ENCODE measurements around the gene ALX1. TPM values are rescaled to one million over a fixed set of nuclear protein-coding genes. Genes with fewer than 3 reads are reported as not detected.

The ALX1 gene
- total and polyA plus RNA-seq, 4 donors: not detected

DNA sequence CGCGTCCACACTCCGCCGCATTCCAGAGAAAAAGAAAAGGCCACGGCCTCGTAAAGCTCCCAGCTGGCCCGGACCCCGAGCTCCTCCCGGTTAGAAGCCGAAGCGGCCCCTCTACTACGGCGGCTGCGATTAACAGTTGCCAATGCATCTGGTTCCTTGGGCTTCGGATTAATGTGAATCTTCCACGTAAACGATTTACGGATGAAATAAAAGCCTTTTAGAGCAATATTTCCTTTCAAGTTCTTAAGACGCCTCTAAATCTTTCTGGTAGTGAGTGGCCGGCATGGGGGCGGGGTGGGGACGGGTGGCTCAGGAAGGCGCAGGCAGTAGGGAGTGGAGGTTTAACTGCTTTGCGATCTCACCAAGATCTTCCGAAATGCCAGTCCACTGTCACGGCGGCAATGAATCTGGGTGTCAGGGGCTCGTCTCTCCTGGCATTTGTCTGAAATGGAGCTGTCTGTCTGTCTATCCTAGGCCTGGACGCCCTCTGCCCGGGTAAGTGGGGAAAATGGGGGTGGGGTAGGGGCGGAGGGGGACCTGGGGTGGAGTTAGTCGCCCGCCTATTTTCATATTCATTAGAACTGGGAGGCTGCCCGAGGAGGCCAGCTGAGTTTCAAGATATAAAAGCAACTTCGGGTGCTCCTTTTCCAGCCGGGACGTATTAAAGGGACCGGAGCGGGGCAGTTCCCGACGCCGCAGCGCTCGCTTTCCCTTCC, 413 bp upstream of the ALX1 start (continued):
- TF ChIP-seq, protein P1, sequence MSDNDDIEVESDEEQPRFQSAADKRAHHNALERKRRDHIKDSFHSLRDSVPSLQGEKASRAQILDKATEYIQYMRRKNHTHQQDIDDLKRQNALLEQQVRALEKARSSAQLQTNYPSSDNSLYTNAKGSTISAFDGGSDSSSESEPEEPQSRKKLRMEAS (IDR thresholded peaks at IDR 0.05): no peak

DNA sequence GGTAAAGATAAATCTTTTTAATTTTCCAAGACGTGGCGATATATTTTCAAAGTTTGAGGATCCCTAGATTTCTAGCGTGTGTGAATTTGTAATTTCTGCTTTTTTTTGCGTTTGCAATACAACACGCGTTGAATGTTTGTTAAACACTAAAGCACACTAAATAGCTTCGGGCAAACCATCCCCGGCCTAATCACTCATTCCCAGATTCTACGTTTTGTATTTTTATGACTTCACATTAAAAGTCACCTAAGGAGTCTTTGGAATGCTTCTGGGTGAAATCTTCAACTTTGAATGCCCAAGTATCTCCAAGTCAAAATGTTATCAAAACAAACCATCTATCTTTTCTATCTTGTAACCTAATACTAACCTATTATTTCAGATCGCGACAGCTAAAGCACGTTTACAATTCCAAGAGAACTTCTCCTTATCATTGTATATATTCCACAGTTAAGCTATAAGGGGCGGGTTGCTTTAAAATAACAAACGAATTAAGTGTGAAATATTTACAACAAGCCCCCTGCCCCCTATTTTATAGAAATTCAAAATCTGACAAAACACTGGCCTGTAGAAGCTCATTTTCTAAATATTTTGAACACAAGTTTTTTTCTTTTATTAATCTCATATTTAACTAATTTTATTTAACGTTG, 1.1 kb downstream of the ALX1 start:
- Histone ChIP-seq H3K4me3 (ENCODE audit: low read depth in 1 of 3, low read length in 3 of 3) (peak overlapping the region in 1 of 3 donors; percentile 41), H3K9me3 (ENCODE audit: control insufficient read depth in 4 of 4, low read length in 3 of 4) (peaks cover 0 to 4% (median 0%) of the 10 kb centered on the region in 4 donors), H3K9ac (ENCODE audit: low read depth in 1 of 2, low read length in 2 of 2) (no peak overlapping the region), H3K36me3 (ENCODE audit: control insufficient read depth in 4 of 4, insufficient read depth in 3 of 4, low read depth in 1 of 4, low read length in 3 of 4) (no peaks in the 10 kb centered on the region), H3K4me1 (ENCODE audit: control insufficient read depth in 4 of 4, insufficient read depth in 4 of 4, low read length in 3 of 4) (peaks cover 5 to 25% (median 12%) of the 10 kb centered on the region in 4 donors), H3K27me3 (ENCODE audit: control insufficient read depth in 4 of 4, insufficient read depth in 4 of 4, low read length in 3 of 4) (peaks cover 5 to 25% (median 19%) of the 10 kb centered on the region in 4 donors), H3K27ac (ENCODE audit: low read depth in 1 of 2, low read length in 2 of 2) (no peak overlapping the region)
- 5% methylated on average over 15 of the region's 15 CpGs for WGBS
- TF ChIP-seq, protein P2, sequence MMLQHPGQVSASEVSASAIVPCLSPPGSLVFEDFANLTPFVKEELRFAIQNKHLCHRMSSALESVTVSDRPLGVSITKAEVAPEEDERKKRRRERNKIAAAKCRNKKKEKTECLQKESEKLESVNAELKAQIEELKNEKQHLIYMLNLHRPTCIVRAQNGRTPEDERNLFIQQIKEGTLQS (IDR thresholded peaks at IDR 0.05): no peak
- TF ChIP-seq, protein P3, sequence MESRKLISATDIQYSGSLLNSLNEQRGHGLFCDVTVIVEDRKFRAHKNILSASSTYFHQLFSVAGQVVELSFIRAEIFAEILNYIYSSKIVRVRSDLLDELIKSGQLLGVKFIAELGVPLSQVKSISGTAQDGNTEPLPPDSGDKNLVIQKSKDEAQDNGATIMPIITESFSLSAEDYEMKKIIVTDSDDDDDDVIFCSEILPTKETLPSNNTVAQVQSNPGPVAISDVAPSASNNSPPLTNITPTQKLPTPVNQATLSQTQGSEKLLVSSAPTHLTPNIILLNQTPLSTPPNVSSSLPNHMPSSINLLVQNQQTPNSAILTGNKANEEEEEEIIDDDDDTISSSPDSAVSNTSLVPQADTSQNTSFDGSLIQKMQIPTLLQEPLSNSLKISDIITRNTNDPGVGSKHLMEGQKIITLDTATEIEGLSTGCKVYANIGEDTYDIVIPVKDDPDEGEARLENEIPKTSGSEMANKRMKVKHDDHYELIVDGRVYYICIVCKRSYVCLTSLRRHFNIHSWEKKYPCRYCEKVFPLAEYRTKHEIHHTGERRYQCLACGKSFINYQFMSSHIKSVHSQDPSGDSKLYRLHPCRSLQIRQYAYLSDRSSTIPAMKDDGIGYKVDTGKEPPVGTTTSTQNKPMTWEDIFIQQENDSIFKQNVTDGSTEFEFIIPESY (IDR thresholded peaks at IDR 0.05): no peak
- no peak for DNase-seq (ENCODE audit: low spot score)

DNA sequence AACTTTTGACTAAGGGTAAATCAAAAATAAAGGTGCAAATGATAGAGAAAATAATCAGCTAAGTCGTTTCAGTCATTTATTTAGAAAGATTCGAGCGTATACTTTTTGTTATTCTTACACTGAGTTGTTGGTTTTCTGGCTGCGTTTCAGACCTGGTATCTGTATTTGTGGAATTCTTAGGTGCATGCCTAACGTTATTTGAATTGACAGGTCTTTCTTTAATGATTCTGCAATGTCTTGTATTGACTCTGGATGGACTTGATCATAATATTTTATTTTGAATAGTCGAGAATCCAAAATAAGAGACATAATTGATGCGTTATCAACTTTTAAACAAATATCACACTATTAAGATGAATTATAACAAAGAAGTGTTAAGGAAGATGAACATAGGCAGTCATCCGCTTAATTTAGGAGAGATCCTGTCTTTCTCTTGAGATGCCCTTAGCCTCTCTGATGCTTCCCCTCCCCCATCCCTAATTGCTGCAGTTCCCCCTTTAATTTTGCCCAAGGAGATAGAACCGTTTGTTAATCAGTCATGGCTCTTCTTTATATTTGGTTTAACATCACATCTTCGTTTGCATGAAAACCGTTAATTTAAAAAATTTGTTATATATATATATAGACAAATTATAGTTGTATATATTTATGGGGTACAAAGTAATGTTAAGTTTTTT, 1.8 kb downstream of the ALX1 start:
- H3K27ac ChIP-seq (ENCODE audit: low read depth in 1 of 2, low read length in 2 of 2): no peak overlapping the region
- H3K27me3 ChIP-seq (ENCODE audit: control insufficient read depth in 4 of 4, insufficient read depth in 4 of 4, low read length in 3 of 4): peaks cover 5 to 24% (median 17%) of the 10 kb centered on the region in 4 donors
- no peak for DNase-seq (ENCODE audit: low spot score)
- no peak overlapping the region for H3K9ac ChIP-seq (ENCODE audit: low read depth in 1 of 2, low read length in 2 of 2)
- H3K36me3 ChIP-seq (ENCODE audit: control insufficient read depth in 4 of 4, insufficient read depth in 3 of 4, low read depth in 1 of 4, low read length in 3 of 4): no peaks in the 10 kb centered on the region
- H3K4me3 ChIP-seq (ENCODE audit: low read depth in 1 of 3, low read length in 3 of 3): no peak overlapping the region
- peaks cover 5 to 25% (median 12%) of the 10 kb centered on the region in 4 donors for H3K4me1 ChIP-seq (ENCODE audit: control insufficient read depth in 4 of 4, insufficient read depth in 4 of 4, low read length in 3 of 4)
- no peak for TF ChIP-seq YY1 (IDR thresholded peaks at IDR 0.05)
- no peak for TF ChIP-seq HNF4G (IDR thresholded peaks at IDR 0.05)
- TF ChIP-seq JUND (IDR thresholded peaks at IDR 0.05): no peak
- TF ChIP-seq, protein P2 (IDR thresholded peaks at IDR 0.05): no peak
- TF ChIP-seq, protein P1 (IDR thresholded peaks at IDR 0.05): no peak
- H3K9me3 ChIP-seq (ENCODE audit: control insufficient read depth in 4 of 4, low read length in 3 of 4): peaks cover 0 to 4% (median 0%) of the 10 kb centered on the region in 4 donors
- WGBS: 11% methylated on average over 11 of the region's 11 CpGs

DNA sequence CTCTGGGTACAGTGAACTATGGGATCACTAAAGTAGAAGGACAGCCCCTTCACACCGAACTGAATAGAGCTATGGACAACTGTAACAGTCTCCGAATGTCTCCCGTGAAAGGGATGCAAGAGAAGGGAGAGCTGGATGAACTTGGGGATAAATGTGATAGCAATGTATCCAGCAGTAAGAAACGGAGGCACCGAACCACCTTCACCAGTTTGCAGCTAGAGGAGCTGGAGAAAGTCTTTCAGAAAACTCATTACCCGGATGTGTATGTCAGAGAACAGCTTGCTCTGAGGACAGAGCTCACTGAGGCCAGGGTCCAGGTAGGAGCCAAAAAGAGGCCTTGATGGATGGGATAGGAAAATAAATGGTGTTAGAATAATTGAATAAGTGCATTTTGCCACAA, 3.5 kb downstream of the ALX1 start:
- Histone ChIP-seq H3K27ac (ENCODE audit: low read depth in 1 of 2, low read length in 2 of 2) (no peak overlapping the region), H3K4me1 (ENCODE audit: control insufficient read depth in 4 of 4, insufficient read depth in 4 of 4, low read length in 3 of 4) (peaks cover 5 to 24% (median 12%) of the 10 kb centered on the region in 4 donors), H3K36me3 (ENCODE audit: control insufficient read depth in 4 of 4, insufficient read depth in 3 of 4, low read depth in 1 of 4, low read length in 3 of 4) (no peaks in the 10 kb centered on the region), H3K27me3 (ENCODE audit: control insufficient read depth in 4 of 4, insufficient read depth in 4 of 4, low read length in 3 of 4) (peaks cover 0 to 20% (median 10%) of the 10 kb centered on the region in 4 donors), H3K4me3 (ENCODE audit: low read depth in 1 of 3, low read length in 3 of 3) (no peak overlapping the region), H3K9ac (ENCODE audit: low read depth in 1 of 2, low read length in 2 of 2) (no peak overlapping the region), H3K9me3 (ENCODE audit: control insufficient read depth in 4 of 4, low read length in 3 of 4) (no peaks in the 10 kb centered on the region)
- no peak for DNase-seq (ENCODE audit: low spot score)
- no peak for TF ChIP-seq TAF1 (conservative IDR thresholded peaks at IDR 0.05)
- TF ChIP-seq HNF4G (IDR thresholded peaks at IDR 0.05): no peak
- TF ChIP-seq, protein P1 (IDR thresholded peaks at IDR 0.05): no peak
- no peak for TF ChIP-seq FOXA2 (IDR thresholded peaks at IDR 0.05)
- no peak for TF ChIP-seq RAD21 (IDR thresholded peaks at IDR 0.05)
- TF ChIP-seq, protein P3 (IDR thresholded peaks at IDR 0.05): no peak
- no peak for TF ChIP-seq NR2F2 (IDR thresholded peaks at IDR 0.05)
- TF ChIP-seq JUND (IDR thresholded peaks at IDR 0.05): no peak
- TF ChIP-seq, protein P2 (IDR thresholded peaks at IDR 0.05): no peak
- TF ChIP-seq RXRA (IDR thresholded peaks at IDR 0.05): no peak
- 36% methylated on average over 6 of the region's 6 CpGs for WGBS
